T-helper 17 cell (primary cell): ENCODE data around the gene TMEM79. TPM values are rescaled to one million over a fixed set of nuclear protein-coding genes. Genes with fewer than 3 reads are reported as not detected.

ENCODE experiments used
- ATAC-seq: fragments of 150-1000 bp; cut with Tn5 transposase; 2 replicates; pipeline ENCODE4 v1.10.0; 2021; ENCODE audit warnings: mild to moderate bottlenecking, moderate library complexity
- DNase-seq, 3 donors: peaks; one replicate each; pipeline versions ENCODE4 v3.0.0 to v3.0.0-alpha.2; 2020 to 2021
- H3K9me3 ChIP-seq: one replicate; pipeline ENCODE4 v1.7.0; 2013; ENCODE audit warnings: low read length, mild to moderate bottlenecking; ENCODE audit not compliant: control insufficient read depth, poor library complexity, severe bottlenecking
- H3K27ac Mint-ChIP-seq: one replicate; pipeline ENCODE4 v1.8.0; 2022; ENCODE audit warnings: mild to moderate bottlenecking, moderate library complexity, mixed read lengths
- H3K27me3 Mint-ChIP-seq: one replicate; pipeline ENCODE4 v1.8.0; 2022; ENCODE audit warnings: mixed read lengths
- H3K36me3 Mint-ChIP-seq: one replicate; pipeline ENCODE4 v1.8.0; 2022; ENCODE audit warnings: low read depth, mixed read lengths
- H3K4me1 Mint-ChIP-seq: one replicate; pipeline ENCODE4 v1.8.0; 2022; ENCODE audit warnings: mild to moderate bottlenecking, mixed read lengths
- H3K4me3 Mint-ChIP-seq: one replicate; pipeline ENCODE4 v1.8.0; 2022; ENCODE audit warnings: mild to moderate bottlenecking, moderate library complexity, mixed read lengths
- total RNA-seq, 4 donors: library from RNA in 2 of 4; stranded (reverse) in 2 of 4; gene quantifications; one replicate each; pipeline ENCODE4 v1.2.3 and lab custom pipeline; 2022 to 2026

TMEM79 gene
- total RNA-seq, 2 donors from 2014 or later = 3.2 to 3.5 TPM

DNA sequence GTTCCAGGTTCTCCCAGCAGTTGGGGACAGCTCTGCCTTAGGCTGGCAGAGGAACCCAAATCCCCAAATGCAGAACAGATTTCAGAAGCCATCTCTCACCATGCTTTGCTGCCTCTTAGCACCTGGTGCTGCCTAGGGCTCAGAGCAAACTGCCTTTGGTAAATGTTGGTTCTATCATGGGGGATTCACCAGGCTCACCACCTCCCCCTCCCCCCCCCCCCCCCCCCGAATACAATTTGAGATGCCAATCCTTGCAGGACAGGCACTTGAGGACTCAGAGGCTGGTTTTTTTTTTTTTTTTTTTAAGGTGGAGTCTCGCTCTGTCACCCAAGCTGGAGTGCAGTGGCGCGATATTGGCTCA, 35.8 kb upstream of the TMEM79 start:
- Mint-ChIP-seq H3K36me3 (peaks cover 8% of the 10 kb centered on the region), H3K4me1 (peaks cover 28% of the 10 kb centered on the region), H3K27me3 (no peaks in the 10 kb centered on the region), H3K27ac (no peak overlapping the region), H3K4me3 (no peak overlapping the region)
- no peak for ATAC-seq
- no peak for DNase-seq
- H3K9me3 ChIP-seq = no peaks in the 10 kb centered on the region

DNA sequence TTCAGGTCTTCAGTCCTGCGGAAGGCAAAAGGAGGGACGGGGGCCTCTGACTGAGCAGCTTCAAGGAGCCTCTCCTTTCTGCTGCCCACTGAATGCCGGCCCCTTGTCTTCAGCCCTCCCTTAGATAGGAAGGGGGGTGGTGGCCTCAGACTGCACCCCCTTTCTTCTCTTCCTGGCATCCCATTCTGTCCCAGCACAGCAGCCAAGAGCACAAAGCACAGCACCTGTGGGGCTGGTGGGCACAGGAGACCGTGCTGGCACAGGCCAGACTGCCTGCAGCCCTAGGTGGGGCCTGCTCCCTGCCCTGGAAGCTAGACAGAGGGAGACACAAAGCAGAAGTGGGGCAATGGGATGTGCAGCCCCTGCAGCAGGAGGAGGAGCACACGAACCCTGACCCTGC, 34.5 kb upstream of the TMEM79 start:
- Mint-ChIP-seq H3K36me3 (peaks cover 15% of the 10 kb centered on the region), H3K4me1 (peaks cover 34% of the 10 kb centered on the region), H3K27ac (no peak overlapping the region), H3K27me3 (no peaks in the 10 kb centered on the region), H3K4me3 (no peak overlapping the region)
- H3K9me3 ChIP-seq = no peaks in the 10 kb centered on the region
- DNase-seq (no peak), ATAC-seq (no peak)

GRCh38 chr1:156251527-156251926, 32.6 kb upstream of the TMEM79 start:
- no peak overlapping the region for H3K4me3 Mint-ChIP-seq
- ATAC-seq (no peak), DNase-seq (no peak)
- H3K27ac Mint-ChIP-seq = peak overlapping the region; percentile 57
- peaks cover 22% of the 10 kb centered on the region for H3K4me1 Mint-ChIP-seq
- no peaks in the 10 kb centered on the region for H3K9me3 ChIP-seq
- no peaks in the 10 kb centered on the region for H3K27me3 Mint-ChIP-seq
- H3K36me3 Mint-ChIP-seq = peaks cover 15% of the 10 kb centered on the region

DNA sequence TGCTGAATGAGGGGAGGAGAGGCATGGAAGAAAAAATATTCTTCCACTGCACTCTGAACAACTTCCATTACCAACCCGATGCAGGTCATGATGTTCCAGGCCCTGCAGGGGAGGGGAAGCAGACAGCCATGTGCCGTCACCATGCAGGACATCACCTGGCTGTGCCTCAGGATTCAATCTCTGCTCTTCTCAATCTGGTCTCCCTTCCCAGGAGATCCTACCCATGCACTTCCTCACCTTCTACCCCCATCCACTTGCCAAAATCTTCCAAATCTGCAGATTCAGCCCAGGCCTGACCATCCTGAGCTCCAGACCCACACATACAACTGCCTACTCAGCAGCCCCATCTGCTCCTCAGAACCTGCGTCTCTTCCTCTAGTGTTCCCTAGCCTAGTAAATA, 30.5 kb upstream of the TMEM79 start:
- Mint-ChIP-seq H3K4me3 (no peak overlapping the region), H3K4me1 (peaks cover 20% of the 10 kb centered on the region), H3K27ac (peak overlapping the region; percentile 90), H3K27me3 (no peaks in the 10 kb centered on the region), H3K36me3 (peaks cover 15% of the 10 kb centered on the region)
- no peak for DNase-seq
- no peaks in the 10 kb centered on the region for H3K9me3 ChIP-seq
- no peak for ATAC-seq

GRCh38 chr1:156257711-156258110, 26.4 kb upstream of the TMEM79 start:
- Mint-ChIP-seq H3K4me3 (no peak overlapping the region), H3K36me3 (peaks cover 17% of the 10 kb centered on the region), H3K27ac (no peak overlapping the region), H3K27me3 (no peaks in the 10 kb centered on the region), H3K4me1 (peaks cover 12% of the 10 kb centered on the region)
- ATAC-seq (no peak), DNase-seq (no peak)
- H3K9me3 ChIP-seq = no peaks in the 10 kb centered on the region

- H3K36me3 Mint-ChIP-seq = peaks cover 13% of the 10 kb centered on the region
- no peak overlapping the region for H3K4me3 Mint-ChIP-seq
- no peaks in the 10 kb centered on the region for H3K9me3 ChIP-seq
- no peak overlapping the region for H3K27ac Mint-ChIP-seq
- DNase-seq (no peak), ATAC-seq (no peak)
- H3K4me1 Mint-ChIP-seq = peaks cover 4% of the 10 kb centered on the region
- H3K27me3 Mint-ChIP-seq = no peaks in the 10 kb centered on the region
Measured at GRCh38 chr1:156258859-156259258, 25.3 kb upstream of the TMEM79 start.

GRCh38 chr1:156259805-156260204, 24.3 kb upstream of the TMEM79 start:
- no peak overlapping the region for H3K27ac Mint-ChIP-seq
- H3K27me3 Mint-ChIP-seq = no peaks in the 10 kb centered on the region
- ATAC-seq (no peak), DNase-seq (no peak)
- peaks cover 2% of the 10 kb centered on the region for H3K4me1 Mint-ChIP-seq
- H3K9me3 ChIP-seq = no peaks in the 10 kb centered on the region
- no peak overlapping the region for H3K4me3 Mint-ChIP-seq
- peaks cover 13% of the 10 kb centered on the region for H3K36me3 Mint-ChIP-seq

- no peak overlapping the region for H3K27ac Mint-ChIP-seq
- no peaks in the 10 kb centered on the region for H3K9me3 ChIP-seq
- H3K36me3 Mint-ChIP-seq = peaks cover 18% of the 10 kb centered on the region
- peaks cover 5% of the 10 kb centered on the region for H3K4me1 Mint-ChIP-seq
- no peak for ATAC-seq
- DNase-seq = no peak
- no peaks in the 10 kb centered on the region for H3K27me3 Mint-ChIP-seq
- no peak overlapping the region for H3K4me3 Mint-ChIP-seq
Measured at GRCh38 chr1:156260896-156261295, 23.2 kb upstream of the TMEM79 start.

- peaks cover 25% of the 10 kb centered on the region for H3K36me3 Mint-ChIP-seq
- DNase-seq = no peak
- H3K4me3 Mint-ChIP-seq = no peak overlapping the region
- H3K4me1 Mint-ChIP-seq = peaks cover 11% of the 10 kb centered on the region
- no peak for ATAC-seq
- no peaks in the 10 kb centered on the region for H3K27me3 Mint-ChIP-seq
- H3K9me3 ChIP-seq = no peaks in the 10 kb centered on the region
- H3K27ac Mint-ChIP-seq = no peak overlapping the region
Measured at GRCh38 chr1:156262461-156263287, 21.5 kb upstream of the TMEM79 start.

DNA sequence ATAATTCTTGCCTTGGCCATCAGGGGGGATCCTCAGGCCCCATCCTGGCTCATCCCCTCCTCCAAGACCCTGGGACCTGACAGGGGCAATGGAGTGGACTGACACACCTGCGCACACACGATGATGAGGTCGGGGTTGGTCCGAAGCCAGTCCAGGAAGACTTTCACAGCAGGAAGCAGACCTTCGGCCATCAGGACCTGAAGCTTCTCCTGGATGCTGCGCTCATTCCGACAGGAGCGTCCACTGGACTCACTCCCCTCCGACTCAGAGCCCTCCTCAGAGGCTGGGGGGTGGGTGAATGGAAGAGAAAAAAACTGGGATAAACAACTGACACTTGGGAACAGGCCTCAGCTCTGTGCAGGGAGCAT, 20.9 kb upstream of the TMEM79 start:
- H3K27ac Mint-ChIP-seq = no peak overlapping the region
- ATAC-seq = no peak
- H3K4me1 Mint-ChIP-seq = peaks cover 11% of the 10 kb centered on the region

DNA sequence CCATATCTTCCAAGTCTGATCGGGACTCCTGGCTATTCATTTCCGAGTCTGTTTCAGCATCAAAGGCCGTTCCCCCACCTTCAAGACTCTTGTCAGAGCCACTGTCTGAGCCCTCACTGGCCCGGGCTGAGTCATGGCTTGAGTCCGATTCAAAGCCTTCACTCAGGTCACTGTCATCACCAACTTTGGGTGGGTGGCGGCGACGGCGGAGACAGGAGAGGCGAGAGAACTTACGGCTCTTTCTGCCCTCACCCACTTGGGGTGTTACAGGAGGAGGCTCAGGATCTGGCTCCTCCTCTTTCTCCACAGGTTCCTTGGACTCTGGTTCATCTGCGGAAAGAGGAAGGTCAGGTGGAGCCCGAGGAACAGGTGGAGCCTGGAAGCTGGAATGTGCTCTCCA, 18.1 kb upstream of the TMEM79 start:
- H3K9me3 ChIP-seq = no peaks in the 10 kb centered on the region
- DNase-seq (no peak), ATAC-seq (no peak)
- H3K36me3 Mint-ChIP-seq = peaks cover 21% of the 10 kb centered on the region
- H3K4me1 Mint-ChIP-seq = peaks cover 10% of the 10 kb centered on the region
- H3K27me3 Mint-ChIP-seq = no peaks in the 10 kb centered on the region
- H3K27ac Mint-ChIP-seq = no peak overlapping the region
- H3K4me3 Mint-ChIP-seq = no peak overlapping the region

More for the DNA sequence above, 20.9 kb upstream of the TMEM79 start:
- no peak for DNase-seq
- no peaks in the 10 kb centered on the region for H3K27me3 Mint-ChIP-seq
- H3K9me3 ChIP-seq = no peaks in the 10 kb centered on the region
- H3K4me3 Mint-ChIP-seq = no peak overlapping the region
- H3K36me3 Mint-ChIP-seq = peaks cover 25% of the 10 kb centered on the region

- DNase-seq = no peak
- Mint-ChIP-seq H3K4me1 (peaks cover 14% of the 10 kb centered on the region), H3K27me3 (no peaks in the 10 kb centered on the region), H3K27ac (no peak overlapping the region), H3K36me3 (peaks cover 24% of the 10 kb centered on the region), H3K4me3 (no peak overlapping the region)
- no peak for ATAC-seq
- no peaks in the 10 kb centered on the region for H3K9me3 ChIP-seq
Measured at GRCh38 chr1:156268336-156268735, 15.8 kb upstream of the TMEM79 start.

GRCh38 chr1:156270314-156270713, 13.8 kb upstream of the TMEM79 start:
- no peak overlapping the region for H3K27ac Mint-ChIP-seq
- no peak for DNase-seq

DNA sequence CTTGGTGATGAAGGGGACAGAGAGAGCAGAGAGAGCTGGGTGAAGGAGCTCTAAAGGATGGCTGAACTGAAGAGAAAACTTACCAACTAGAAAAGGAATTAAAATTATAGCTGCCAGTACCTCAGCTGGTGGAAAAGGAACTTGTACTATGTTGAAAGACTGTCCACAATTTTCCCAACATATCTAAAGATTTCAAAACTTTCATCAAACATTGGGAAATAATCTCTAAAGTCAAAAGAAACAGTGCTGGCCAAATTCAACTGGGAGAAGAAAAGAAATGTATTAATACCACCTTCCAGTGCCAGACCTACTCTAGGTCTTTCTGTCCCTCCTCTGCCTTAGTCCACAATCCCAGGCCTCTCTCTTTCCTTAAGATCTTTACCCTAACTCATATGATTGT, 7.6 kb upstream of the TMEM79 start:
- DNase-seq = no peak
- H3K27ac Mint-ChIP-seq = peak overlapping the region; percentile 27
- no peaks in the 10 kb centered on the region for H3K9me3 ChIP-seq
- H3K27me3 Mint-ChIP-seq = no peaks in the 10 kb centered on the region
- ATAC-seq = no peak
- peaks cover 27% of the 10 kb centered on the region for H3K4me1 Mint-ChIP-seq
- H3K4me3 Mint-ChIP-seq = no peak overlapping the region
- H3K36me3 Mint-ChIP-seq = peaks cover 18% of the 10 kb centered on the region

More at GRCh38 chr1:156270314-156270713, 13.8 kb upstream of the TMEM79 start:
- Mint-ChIP-seq H3K4me1 (peaks cover 16% of the 10 kb centered on the region), H3K36me3 (peaks cover 23% of the 10 kb centered on the region), H3K27me3 (no peaks in the 10 kb centered on the region), H3K4me3 (no peak overlapping the region)
- ATAC-seq = no peak
- no peaks in the 10 kb centered on the region for H3K9me3 ChIP-seq
